C4-2B (cell line): Measurements from ENCODE around the gene SERPINA6.

Source experiments
- H3K27ac ChIP-seq: fragments of 450-650 bp; 2 replicates; pipeline ENCODE4 v1.5.1; 2017
- ZFX ChIP-seq: fragments of 450-650 bp; IDR thresholded peaks from 2 replicates; pipeline ENCODE4 v1.6.1; 2017
- TF ChIP-seq, protein P1 (sequence below): fragments of 450-650 bp; conservative IDR thresholded peaks from 2 replicates; pipeline ENCODE4 v1.5.1; 2017; ENCODE audit warnings: mild to moderate bottlenecking

The SERPINA6 gene

GRCh38 chr14:94341656-94342333 lies 18.7 kb upstream of the SERPINA6 start:
- no peak overlapping the region for H3K27ac ChIP-seq
- TF ChIP-seq, protein P1, sequence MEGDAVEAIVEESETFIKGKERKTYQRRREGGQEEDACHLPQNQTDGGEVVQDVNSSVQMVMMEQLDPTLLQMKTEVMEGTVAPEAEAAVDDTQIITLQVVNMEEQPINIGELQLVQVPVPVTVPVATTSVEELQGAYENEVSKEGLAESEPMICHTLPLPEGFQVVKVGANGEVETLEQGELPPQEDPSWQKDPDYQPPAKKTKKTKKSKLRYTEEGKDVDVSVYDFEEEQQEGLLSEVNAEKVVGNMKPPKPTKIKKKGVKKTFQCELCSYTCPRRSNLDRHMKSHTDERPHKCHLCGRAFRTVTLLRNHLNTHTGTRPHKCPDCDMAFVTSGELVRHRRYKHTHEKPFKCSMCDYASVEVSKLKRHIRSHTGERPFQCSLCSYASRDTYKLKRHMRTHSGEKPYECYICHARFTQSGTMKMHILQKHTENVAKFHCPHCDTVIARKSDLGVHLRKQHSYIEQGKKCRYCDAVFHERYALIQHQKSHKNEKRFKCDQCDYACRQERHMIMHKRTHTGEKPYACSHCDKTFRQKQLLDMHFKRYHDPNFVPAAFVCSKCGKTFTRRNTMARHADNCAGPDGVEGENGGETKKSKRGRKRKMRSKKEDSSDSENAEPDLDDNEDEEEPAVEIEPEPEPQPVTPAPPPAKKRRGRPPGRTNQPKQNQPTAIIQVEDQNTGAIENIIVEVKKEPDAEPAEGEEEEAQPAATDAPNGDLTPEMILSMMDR, result no peak
- TF ChIP-seq ZFX, result no peak

DNA sequence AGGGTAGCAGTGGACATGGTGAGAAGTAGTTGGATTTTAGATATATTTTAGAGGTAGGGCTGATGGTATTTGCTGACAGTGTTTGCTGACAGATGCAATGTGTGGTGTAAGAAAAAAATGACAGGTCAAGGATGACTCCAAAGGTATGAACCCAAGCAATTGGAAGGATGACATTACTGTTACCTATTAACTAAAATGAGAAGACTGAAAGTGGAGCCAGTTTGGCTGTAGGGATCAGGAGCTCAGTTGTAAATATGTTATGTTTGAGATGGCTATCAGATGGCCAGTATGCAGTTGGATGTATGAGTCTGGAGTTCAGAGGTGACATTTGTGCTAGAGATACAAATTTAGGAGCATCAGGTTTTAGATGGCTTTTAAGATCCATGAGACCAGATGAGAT lies 17.4 kb upstream of the SERPINA6 start:
- TF ChIP-seq, protein P1, result no peak
- TF ChIP-seq ZFX, result no peak
- no peak overlapping the region for H3K27ac ChIP-seq

DNA sequence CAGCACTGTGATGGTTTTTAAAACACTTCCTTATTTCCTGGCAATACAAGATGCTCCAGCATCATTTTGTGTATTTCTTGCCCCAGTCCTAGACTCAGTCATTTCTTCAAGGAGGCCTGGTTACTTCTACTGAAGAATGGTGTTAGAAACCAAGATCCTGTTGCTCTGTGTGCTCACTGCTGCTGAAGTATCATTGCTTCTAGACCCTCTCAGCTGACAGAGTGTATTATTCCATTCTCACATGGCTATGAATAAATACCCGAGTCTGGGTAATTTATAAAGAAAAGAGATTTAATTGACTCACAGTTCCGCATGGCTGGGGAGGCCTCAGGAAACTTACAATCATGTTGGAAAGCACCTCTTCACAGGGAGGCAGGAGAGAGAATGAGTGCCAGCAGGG lies 14.9 kb upstream of the SERPINA6 start:
- TF ChIP-seq ZFX, result no peak
- TF ChIP-seq, protein P1, result no peak

GRCh38 chr14:94337274-94337673 lies 14.1 kb upstream of the SERPINA6 start:
- TF ChIP-seq, protein P1, result no peak; the same call in 1 of the 2 replicates
- TF ChIP-seq ZFX, result no peak

More for the DNA sequence above, 14.9 kb upstream of the SERPINA6 start:
- H3K27ac ChIP-seq, result no peak overlapping the region

GRCh38 chr14:94334872-94335271 lies 11.7 kb upstream of the SERPINA6 start:
- H3K27ac ChIP-seq, result no peak overlapping the region
- TF ChIP-seq, protein P1, result no peak
- TF ChIP-seq ZFX, result no peak

More at GRCh38 chr14:94337274-94337673, 14.1 kb upstream of the SERPINA6 start:
- no peak overlapping the region for H3K27ac ChIP-seq

DNA sequence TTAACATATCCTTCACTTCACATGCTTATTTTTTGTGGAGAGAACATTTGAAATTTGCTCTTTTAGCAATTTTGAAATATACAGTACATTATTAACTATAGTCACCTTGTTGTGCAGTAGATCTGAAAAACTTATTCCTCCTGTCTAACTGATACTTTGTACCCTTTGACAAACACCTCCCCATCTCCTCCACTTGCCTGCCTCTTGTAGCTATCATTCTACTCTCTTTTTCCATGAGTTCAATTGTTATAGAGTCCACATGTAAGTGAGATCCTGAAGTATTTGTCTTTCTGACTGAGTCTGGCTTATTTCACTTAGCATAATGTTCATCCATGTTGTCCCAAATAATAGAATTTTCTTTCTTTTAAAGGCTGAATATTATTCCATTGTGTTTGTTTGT lies 9.5 kb upstream of the SERPINA6 start:
- TF ChIP-seq, protein P1, result no peak
- TF ChIP-seq ZFX, result no peak
- no peak overlapping the region for H3K27ac ChIP-seq

DNA sequence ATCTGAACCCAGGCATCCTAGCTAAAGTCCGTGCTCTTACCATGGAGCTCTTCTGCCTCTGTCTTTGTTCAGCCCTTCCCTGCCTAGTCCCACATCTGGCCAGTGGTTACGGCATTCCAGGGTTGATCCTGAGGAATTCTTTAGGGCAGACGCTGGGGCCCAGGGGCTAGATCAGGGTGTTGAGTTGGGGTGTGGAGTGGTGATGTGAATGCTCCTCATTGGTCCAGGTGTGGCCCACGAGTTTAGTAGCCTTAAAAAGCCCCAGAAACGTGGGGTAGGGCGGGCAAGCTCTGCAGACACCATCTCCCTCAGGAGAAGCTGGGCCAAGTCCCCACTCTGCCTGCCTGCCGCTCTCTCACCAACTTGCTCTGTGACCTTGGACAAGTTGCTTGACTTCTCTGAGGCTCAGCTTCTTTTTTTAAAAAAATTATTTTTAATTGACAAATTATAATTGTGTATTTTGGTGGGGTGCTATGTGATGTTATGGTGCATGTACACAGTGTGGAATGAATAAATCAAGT lies 9.0 kb upstream of the SERPINA6 start:
- TF ChIP-seq ZFX, result no peak
- TF ChIP-seq, protein P1, result no peak

More for the DNA sequence above, 9.0 kb upstream of the SERPINA6 start:
- no peak overlapping the region for H3K27ac ChIP-seq
